OCI-LY3 (cell line): ENCODE data around the gene SPX.
A peak's percentile ranks its signal among the peaks of the same experiment; 100 is the strongest.

ENCODE experiments used
- H2AFZ ChIP-seq: fragments of 200-600, 300-600 bp; shearing (Covaris generic); 2 replicates; pipeline ENCODE4 v1.6.0; 2014; ENCODE audit warnings: antibody characterized with exemption, low read depth, low read length
- H3K27ac ChIP-seq: fragments of 200-600, 300-600 bp; sonication (generic); 2 replicates; pipeline ENCODE4 v1.5.1; 2014; ENCODE audit warnings: mild to moderate bottlenecking, low read length, moderate library complexity, mixed read lengths
- H3K27me3 ChIP-seq: fragments of 200-600, 300-600 bp; sonication (generic); 2 replicates; pipeline ENCODE4 v1.6.1; 2014; ENCODE audit warnings: low read depth, low read length, mixed read lengths
- H3K36me3 ChIP-seq: fragments of 200-600, 300-600 bp; sonication (generic); replicated peaks from 2 replicates; pipeline ENCODE3; 2014; ENCODE audit warnings: low read depth, low read length, mixed read lengths
- H3K4me1 ChIP-seq: fragments of 300-600, 200-600 bp; sonication (generic); 2 replicates; pipeline ENCODE4 v1.6.1; 2014; ENCODE audit warnings: low read length, mixed read lengths
- H3K4me2 ChIP-seq: fragments of 200-600, 300-600 bp; sonication (generic); 2 replicates; pipeline ENCODE4 v1.6.1; 2014; ENCODE audit warnings: low read length, mixed read lengths
- H3K4me3 ChIP-seq: fragments of 300-600, 200-600 bp; sonication (generic); 2 replicates; pipeline ENCODE4 v1.5.1; 2014; ENCODE audit warnings: antibody characterized with exemption, mild to moderate bottlenecking, low read length, moderate library complexity
- H3K79me2 ChIP-seq: fragments of 300-600, 200-600 bp; shearing (Covaris generic); 2 replicates; pipeline ENCODE4 v1.6.1; 2014; ENCODE audit warnings: mild to moderate bottlenecking, low read length, mixed read lengths
- H3K9ac ChIP-seq: fragments of 300-600, 200-600 bp; shearing (Covaris generic); 2 replicates; pipeline ENCODE4 v1.6.0; 2014; ENCODE audit warnings: mild to moderate bottlenecking, low read length, moderate library complexity
- H3K9me3 ChIP-seq: fragments of 200-600, 300-600 bp; shearing (Covaris generic); 2 replicates; pipeline ENCODE4 v1.6.1; 2014; ENCODE audit warnings: low read length, mixed read lengths; ENCODE audit not compliant: insufficient read depth
- H4K20me1 ChIP-seq: fragments of 200-600, 300-600 bp; sonication (generic); 2 replicates; pipeline ENCODE4 v1.6.1; 2016; ENCODE audit warnings: low read length, mixed read lengths; ENCODE audit not compliant: insufficient read depth
- CTCF ChIP-seq: fragments of 200-600, 300-600 bp; sonication (generic); IDR thresholded peaks from 2 replicates; pipeline ENCODE4 v1.5.1; 2014; ENCODE audit warnings: antibody characterized with exemption, low read length, low read depth
- EZH2phosphoT487 ChIP-seq: fragments of 200-600 bp; shearing (Covaris generic); IDR thresholded peaks from 2 replicates; pipeline ENCODE4 v1.6.1; 2018; ENCODE audit warnings: antibody characterized with exemption, mixed run types, low read depth

SPX gene

GRCh38 chr12:21485998-21486397 lies 40.1 kb upstream of the SPX start:
- no peak for TF ChIP-seq CTCF
- no peak overlapping the region for H3K9ac ChIP-seq
- H3K4me1 ChIP-seq = no peaks in the 10 kb centered on the region
- H3K4me2 ChIP-seq = no peak overlapping the region
- H3K27ac ChIP-seq = no peak overlapping the region
- H3K36me3 ChIP-seq = peaks cover 34% of the 10 kb centered on the region
- H4K20me1 ChIP-seq = no peaks in the 10 kb centered on the region
- no peak overlapping the region for H2AFZ ChIP-seq
- no peaks in the 10 kb centered on the region for H3K79me2 ChIP-seq
- no peaks in the 10 kb centered on the region for H3K27me3 ChIP-seq
- no peaks in the 10 kb centered on the region for H3K9me3 ChIP-seq
- no peak overlapping the region for H3K4me3 ChIP-seq

- Histone ChIP-seq H3K4me3 (no peak overlapping the region), H3K9ac (no peak overlapping the region), H3K4me2 (peak overlapping the region; percentile 76), H3K4me1 (peaks cover 18% of the 10 kb centered on the region), H3K36me3 (peaks cover 24% of the 10 kb centered on the region), H4K20me1 (no peaks in the 10 kb centered on the region; the same call in 1 of the 2 replicates), H3K9me3 (no peaks in the 10 kb centered on the region), H3K79me2 (peaks cover 46% of the 10 kb centered on the region), H2AFZ (no peak overlapping the region), H3K27ac (no peak overlapping the region), H3K27me3 (no peaks in the 10 kb centered on the region)
- TF ChIP-seq EZH2phosphoT487 = no peak
Measured at GRCh38 chr12:21499765-21500164, 26.3 kb upstream of the SPX start.

DNA sequence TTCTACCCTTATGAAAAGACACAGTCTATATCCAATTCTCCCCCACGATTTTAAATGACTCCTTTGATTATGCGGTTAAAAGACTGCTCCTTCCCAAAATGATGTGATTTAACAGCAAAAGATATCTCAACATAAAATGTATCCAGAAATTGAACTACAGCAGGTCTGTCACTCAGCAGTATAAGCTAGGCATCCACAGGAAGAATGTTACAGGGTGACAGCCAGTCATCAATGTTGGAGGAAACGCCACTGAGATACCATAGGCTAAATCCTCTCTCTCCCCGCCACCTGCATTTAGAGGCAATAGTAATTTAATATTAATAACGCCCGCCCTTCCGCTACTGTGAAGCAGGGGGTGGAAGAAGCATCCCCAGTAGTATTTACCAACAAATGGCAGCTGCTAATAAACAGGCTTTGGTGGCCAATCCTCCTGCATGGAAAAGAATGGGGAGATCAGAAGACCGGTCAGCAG lies 25.3 kb upstream of the SPX start:
- Histone ChIP-seq H4K20me1 (peaks cover 7% of the 10 kb centered on the region; the same call in 1 of the 2 replicates), H3K27ac (peak overlapping the region; percentile 72), H3K9ac (peak overlapping the region; percentile 74), H3K4me3 (peak overlapping the region; percentile 99), H2AFZ (peak overlapping the region; percentile 85), H3K79me2 (peaks cover 57% of the 10 kb centered on the region), H3K36me3 (peaks cover 21% of the 10 kb centered on the region), H3K4me1 (peaks cover 18% of the 10 kb centered on the region), H3K9me3 (no peaks in the 10 kb centered on the region), H3K4me2 (peak overlapping the region; percentile 76), H3K27me3 (no peaks in the 10 kb centered on the region)
- TF ChIP-seq EZH2phosphoT487 (no peak), CTCF (no peak)

DNA sequence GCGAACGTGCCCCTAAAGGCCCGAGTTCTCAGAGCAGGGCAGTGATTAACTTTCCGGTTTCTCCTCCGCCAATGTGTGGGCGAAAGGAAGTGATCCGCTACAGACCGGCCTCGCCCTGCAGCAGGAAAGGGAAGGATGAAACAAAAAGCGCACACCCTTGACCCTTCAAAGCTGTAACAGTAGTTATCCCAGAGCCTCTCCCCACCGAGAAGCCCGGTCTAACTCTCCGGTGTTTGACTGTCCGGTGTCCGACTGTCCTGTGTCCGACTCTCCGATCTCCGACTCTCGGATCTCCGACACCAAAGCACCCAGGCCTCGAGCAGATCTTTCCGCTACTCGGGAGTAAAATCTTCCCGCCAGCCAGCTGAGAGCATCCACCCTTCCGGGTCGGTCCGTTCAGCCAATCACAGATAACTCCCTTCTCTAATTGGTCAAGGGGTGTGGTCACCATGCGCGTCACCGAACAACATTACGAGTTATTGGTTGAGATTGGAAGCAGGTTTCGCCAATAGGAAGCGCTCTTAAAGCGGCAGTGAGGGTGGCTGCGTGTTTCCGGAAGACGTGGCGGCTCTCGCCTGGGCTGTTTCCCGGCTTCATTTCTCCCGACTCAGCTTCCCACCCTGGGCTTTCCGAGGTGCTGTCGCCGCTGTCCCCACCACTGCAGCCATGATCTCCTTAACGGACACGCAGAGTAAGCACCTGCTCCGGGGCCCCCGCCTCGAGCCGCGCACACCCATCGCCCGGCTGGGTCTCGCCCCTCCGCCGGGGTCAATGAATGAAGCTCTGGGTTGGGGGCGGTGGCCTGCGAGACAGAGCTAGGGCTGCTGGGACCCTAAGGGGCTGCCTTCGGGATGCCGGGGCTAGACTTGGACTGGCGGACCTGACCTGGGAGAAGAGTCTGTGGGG lies 24.6 kb upstream of the SPX start, which contains the start of the genes GOLT1B and RECQL:
TSS of gene GOLT1B (plus strand) at position 532 of the 906 bp plus-strand sequence. CDS start at position 667, 135 bp downstream.
TSS of gene RECQL (minus strand) at position 378 of the 906 bp plus-strand sequence. CDS start 2,065 bp downstream, outside the sequence.
- Histone ChIP-seq H3K9me3 (no peaks in the 10 kb centered on the region), H3K79me2 (peaks cover 64% of the 10 kb centered on the region), H3K27ac (peak within 1 kb of the TSS; percentile 72), H3K9ac (peak within 1 kb of the TSS; percentile 94), H4K20me1 (peaks cover 7% of the 10 kb centered on the region; the same call in 1 of the 2 replicates), H3K4me1 (peaks cover 18% of the 10 kb centered on the region), H3K4me2 (peak within 1 kb of the TSS; percentile 94), H2AFZ (peak within 1 kb of the TSS; percentile 85), H3K27me3 (no peaks in the 10 kb centered on the region), H3K4me3 (peak within 1 kb of the TSS; percentile 99), H3K36me3 (peaks cover 21% of the 10 kb centered on the region)
- TF ChIP-seq CTCF (no peak), EZH2phosphoT487 (no peak)
